HG03558 (cell line): ENCODE measurements around the gene TYK2.
"Not testable (repeated sequence)": the region's sequence is repeated elsewhere in the genome, so short reads cannot be mapped to it uniquely, and the experiment has no call there.

Source experiments
- ATAC-seq: cut with Tn5 transposase; IDR thresholded peaks from one replicate; pipeline ENCODE4 v1.9.1; 2021; ENCODE audit warnings: moderate number of reproducible peaks; ENCODE audit not compliant: unreplicated experiment; ENCODE audit errors: extremely low read depth

Gene TYK2

GRCh38 chr19:10408511-10409283, 28.3 kb upstream of the TYK2 start:
- ATAC-seq = no peak

GRCh38 chr19:10407096-10407495, 26.7 kb upstream of the TYK2 start:
- ATAC-seq = no peak

- ATAC-seq = no peak
Observed at GRCh38 chr19:10406191-10406590, 25.8 kb upstream of the TYK2 start.

GRCh38 chr19:10404888-10405820, 24.8 kb upstream of the TYK2 start:
- no peak for ATAC-seq

- peak; percentile 40 for ATAC-seq
Observed at GRCh38 chr19:10403137-10404021, 23.0 kb upstream of the TYK2 start, which contains the start of gene CDC37. CDC37 (minus strand) TSS chr19:10403542; CDS start chr19:10403479, 63 bp downstream.

- no peak for ATAC-seq
Observed at GRCh38 chr19:10402441-10403038, 22.2 kb upstream of the TYK2 start.

- no peak for ATAC-seq
Observed at GRCh38 chr19:10399878-10400277, 19.5 kb upstream of the TYK2 start.

- ATAC-seq = not testable (repeated sequence)
Observed at GRCh38 chr19:10399340-10399739, 19.0 kb upstream of the TYK2 start.

- no peak for ATAC-seq
Observed at GRCh38 chr19:10398819-10399218, 18.4 kb upstream of the TYK2 start.

GRCh38 chr19:10395917-10396316, 15.5 kb upstream of the TYK2 start:
- ATAC-seq = no peak

- no peak for ATAC-seq
Observed at GRCh38 chr19:10395436-10395835, 15.1 kb upstream of the TYK2 start.

GRCh38 chr19:10395003-10395402, 14.6 kb upstream of the TYK2 start:
- ATAC-seq = no peak

GRCh38 chr19:10393137-10393536, 12.8 kb upstream of the TYK2 start:
- no peak for ATAC-seq

- ATAC-seq = no peak
Observed at GRCh38 chr19:10392120-10392519, 11.7 kb upstream of the TYK2 start.

GRCh38 chr19:10390652-10391286, 10.4 kb upstream of the TYK2 start:
- ATAC-seq = no peak

- ATAC-seq = no peak
Observed at GRCh38 chr19:10389863-10390262, 9.5 kb upstream of the TYK2 start.

GRCh38 chr19:10388957-10389356, 8.6 kb upstream of the TYK2 start:
- ATAC-seq = no peak

- ATAC-seq = no peak
Observed at GRCh38 chr19:10384580-10384979, 4.2 kb upstream of the TYK2 start.

- not testable (repeated sequence) for ATAC-seq
Observed at GRCh38 chr19:10383223-10383499, 2.8 kb upstream of the TYK2 start.

GRCh38 chr19:10379880-10380312, 476 bp downstream of the TYK2 start:
- ATAC-seq = no peak
